HCT116 (cell line): ENCODE measurements around the gene PRR14. TPM values are rescaled to one million over a fixed set of nuclear protein-coding genes. Genes with fewer than 3 reads are reported as not detected.

Experiments used
- ATAC-seq: fragments of 200-7000 bp; cut with Tn5 transposase; 2 replicates; pipeline ENCODE4 v1.9.1; 2020; ENCODE audit warnings: mild to moderate bottlenecking, moderate library complexity
- BruUV-seq: library from RNA; stranded (reverse); fragments of 400-500 nt; replicated peaks from 2 replicates; lab custom pipeline; 2021; lab: Mats Ljungman, UMichigan
- CTCF ChIA-PET: fragments of 300-600 bp; sonication (Branson Sonifier 250); formaldehyde crosslinking; loops from one replicate; lab custom pipeline; 2021; ENCODE audit warnings: antibody characterized with exemption; lab: Charles Lee
- POLR2A ChIA-PET: fragments of 300-600, 350-600 bp; sonication (Branson Sonifier 250); formaldehyde crosslinking; loops from one replicate; lab custom pipeline; 2021; ENCODE audit warnings: antibody characterized with exemption; lab: Charles Lee
- RAD21 ChIA-PET, 2 experiments: fragments of 300-600 bp; sonication (Branson Sonifier 250); formaldehyde crosslinking; loops; one replicate each; lab custom pipeline; 2023; ENCODE audit warnings: low total read pairs in 2 of 2; ENCODE audit not compliant: uncharacterized antibody in 2 of 2, unreplicated experiment in 2 of 2, low non-redundant PET in 1 of 2; lab: Charles Lee
- DNase-seq: peaks from one replicate; pipeline ENCODE4 v3.0.0-alpha.2; 2010; ENCODE audit warnings: low read depth, low spot score
- H2AFZ ChIP-seq: fragments of 200-600 bp; shearing (Covaris generic), sonication (generic); 2 replicates; pipeline ENCODE4 v1.6.1; 2017; ENCODE audit warnings: low read depth, mixed run types, mixed read lengths, antibody characterized with exemption, low read length; ENCODE audit not compliant: poor library complexity, severe bottlenecking
- H3K27ac ChIP-seq: 2 replicates; pipeline ENCODE4 v1.5.1; 2012; ENCODE audit warnings: low read depth, low read length
- H3K27me3 ChIP-seq: fragments of 200-600 bp; sonication (generic); 2 replicates; pipeline ENCODE4 v1.6.1; 2016; ENCODE audit warnings: mixed run types, low read length, mixed read lengths; ENCODE audit not compliant: insufficient read depth
- H3K36me3 ChIP-seq, 2 experiments: fragments of 200-500 bp in 1 of 2; fragments of 200-600 bp in 1 of 2; sonication (Bioruptor generic) in 1 of 2; sonication (generic) in 1 of 2; 2 replicates each; pipeline versions ENCODE4 v1.5.1 to v1.6.1; 2014 to 2016; ENCODE audit warnings: low read length in 2 of 2, inconsistent platforms in 1 of 2, mixed read lengths in 1 of 2, mixed run types in 1 of 2; ENCODE audit not compliant: insufficient read depth in 2 of 2, control insufficient read depth in 1 of 2
- H3K4me1 ChIP-seq, 2 experiments: fragments of 200-600 bp in 1 of 2; sonication (generic) in 1 of 2; 2 replicates each; pipeline versions ENCODE4 v1.5.1 to v1.6.1; 2012 to 2017; ENCODE audit warnings: low read length in 2 of 2, inconsistent platforms in 1 of 2, mild to moderate bottlenecking in 1 of 2, mixed read lengths in 1 of 2, mixed run types in 1 of 2, moderate library complexity in 1 of 2; ENCODE audit not compliant: insufficient read depth in 2 of 2, control insufficient read depth in 1 of 2
- H3K4me2 ChIP-seq: fragments of 200-600 bp; sonication (generic); 2 replicates; pipeline ENCODE4 v1.6.1; 2017; ENCODE audit warnings: mixed run types, low read length, mixed read lengths
- H3K4me3 ChIP-seq, 2 experiments: fragments of 200-600 bp in 1 of 2; sonication (generic) in 1 of 2; replicated peaks in 1 of 2; 2 replicates each; pipeline ENCODE4 v1.5.1; 2011 to 2016; ENCODE audit warnings: low read length in 2 of 2, control low read depth in 1 of 2, low read depth in 1 of 2, mild to moderate bottlenecking in 1 of 2, mixed read lengths in 1 of 2, mixed run types in 1 of 2
- H3K79me2 ChIP-seq: fragments of 200-600 bp; sonication (generic); 2 replicates; pipeline ENCODE4 v1.6.1; 2017; ENCODE audit warnings: mild to moderate bottlenecking, mixed run types, low read length, moderate library complexity, mixed read lengths; ENCODE audit not compliant: insufficient read depth
- H3K9ac ChIP-seq: fragments of 200-600 bp; sonication (generic); 2 replicates; pipeline ENCODE4 v1.6.1; 2016; ENCODE audit warnings: low read length, mixed read lengths
- H3K9me2 ChIP-seq: fragments of 200-600 bp; sonication (generic), shearing (Covaris generic); 2 replicates; pipeline ENCODE4 v1.6.1; 2017; ENCODE audit warnings: mixed run types, mild to moderate bottlenecking, moderate library complexity; ENCODE audit not compliant: insufficient read depth
- H3K9me3 ChIP-seq, 2 experiments: fragments of 200-500 bp in 1 of 2; fragments of 200-600 bp in 1 of 2; sonication (Bioruptor generic) in 1 of 2; sonication (generic) in 1 of 2; 2 replicates each; pipeline ENCODE4 v1.6.1; 2014 to 2017; ENCODE audit warnings: low read length in 2 of 2, mixed read lengths in 2 of 2, inconsistent platforms in 1 of 2, low read depth in 1 of 2, mild to moderate bottlenecking in 1 of 2, mixed run types in 1 of 2, moderate library complexity in 1 of 2; ENCODE audit not compliant: control insufficient read depth in 1 of 2, insufficient read depth in 1 of 2
- H4K20me1 ChIP-seq: fragments of 200-600 bp; sonication (generic), shearing (Covaris generic); 2 replicates; pipeline ENCODE4 v1.6.1; 2017; ENCODE audit warnings: mixed run types, mild to moderate bottlenecking, moderate library complexity; ENCODE audit not compliant: insufficient read depth
- CBX3 ChIP-seq: IDR thresholded peaks from 2 replicates; pipeline ENCODE4 v1.6.1; 2012; ENCODE audit warnings: low read depth
- ELF1 ChIP-seq: IDR thresholded peaks from 2 replicates; pipeline ENCODE4 v1.6.1; 2012; ENCODE audit warnings: low read depth, borderline replicate concordance
- EZH2 ChIP-seq: fragments of 200-600 bp; sonication (generic); IDR thresholded peaks from 2 replicates; pipeline ENCODE4 v1.6.1; 2017; ENCODE audit warnings: antibody characterized with exemption, mixed run types
- FOSL1 ChIP-seq: IDR thresholded peaks from 2 replicates; pipeline ENCODE4 v1.6.1; 2012; ENCODE audit warnings: low read depth
- SP1 ChIP-seq: IDR thresholded peaks from 2 replicates; pipeline ENCODE4 v1.6.1; 2012; ENCODE audit warnings: low read depth
- SRF ChIP-seq: IDR thresholded peaks from 2 replicates; pipeline ENCODE4 v1.6.1; 2012; ENCODE audit warnings: low read depth
- YY1 ChIP-seq: IDR thresholded peaks from 2 replicates; pipeline ENCODE4 v1.6.1; 2011; ENCODE audit warnings: low read length, low read depth, moderate library complexity, mild to moderate bottlenecking; ENCODE audit not compliant: insufficient replicate concordance; ENCODE audit errors: extremely low read depth
- ZFX ChIP-seq: fragments of 450-650 bp; IDR thresholded peaks from 2 replicates; pipeline ENCODE4 v1.6.1; 2017
- intact Hi-C: fragments of 100-400 bp; cut with micrococcal nuclease; formaldehyde crosslinking; loops from 2 replicates; pipeline ENCODE4 v1.10.0; 2022
- total RNA-seq: library from RNA; stranded (reverse); gene quantifications from one replicate; pipeline ENCODE4 v1.2.1, GENCODE V29; 2021; ENCODE audit not compliant: unreplicated experiment
- TF ChIP-seq, protein P1 (sequence below): IDR thresholded peaks from 2 replicates; pipeline ENCODE4 v1.6.1; 2011; ENCODE audit warnings: mild to moderate bottlenecking, low read length, moderate library complexity; ENCODE audit not compliant: insufficient replicate concordance; ENCODE audit errors: extremely low read depth
- TF ChIP-seq, protein P2 (sequence below): IDR thresholded peaks from 2 replicates; pipeline ENCODE4 v1.6.1; 2012
- TF ChIP-seq, protein P3 (sequence below): IDR thresholded peaks from 2 replicates; pipeline ENCODE4 v1.6.1; 2012; ENCODE audit warnings: low read depth

PRR14 gene
- total RNA-seq, 1 experiment from 2014 or later: 56.2 TPM

DNA sequence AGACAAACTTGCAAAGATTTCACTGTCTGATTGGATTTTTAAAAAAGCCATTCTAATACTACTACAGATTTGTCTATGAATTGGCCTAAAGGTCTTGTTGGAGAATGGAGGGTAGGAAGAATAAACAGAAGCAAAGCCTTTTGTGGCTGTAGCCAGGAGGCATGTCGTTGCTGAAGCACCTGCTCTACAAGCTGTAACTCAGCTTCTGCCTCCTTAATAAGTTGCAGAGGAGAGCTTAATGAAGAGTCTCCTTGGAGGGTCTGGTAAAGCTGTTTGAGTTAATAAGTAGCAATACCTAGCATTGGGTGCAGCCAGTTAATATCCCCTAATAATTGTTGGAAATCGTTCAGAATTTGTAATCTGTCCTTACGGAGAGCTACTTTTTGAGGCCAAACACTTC is 30.6 kb upstream of the PRR14 start:
- Histone ChIP-seq H3K4me1 (peaks cover 0 to 2% of the 10 kb centered on the region in 2 experiments; a peak in 1 of 4 replicates), H3K9me2 (no peaks in the 10 kb centered on the region), H2AFZ (no peak overlapping the region), H3K9me3 (peaks cover 0 to 9% of the 10 kb centered on the region in 2 experiments; a peak in 2 of 4 replicates), H3K4me2 (no peak overlapping the region), H3K27me3 (no peaks in the 10 kb centered on the region), H3K36me3 (no peaks in the 10 kb centered on the region), H3K9ac (no peak overlapping the region), H3K27ac (no peak overlapping the region), H3K79me2 (no peaks in the 10 kb centered on the region), H3K4me3 (no peak overlapping the region), H4K20me1 (no peaks in the 10 kb centered on the region)
- BruUV-seq: no TSS peak
- RAD21 ChIA-PET: no interaction called here
- TF ChIP-seq ZFX (no peak), CBX3 (no peak), YY1 (no peak), FOSL1 (no peak), SP1 (no peak), SRF (no peak), EZH2 (no peak), ELF1 (no peak)
- TF ChIP-seq, protein P1, sequence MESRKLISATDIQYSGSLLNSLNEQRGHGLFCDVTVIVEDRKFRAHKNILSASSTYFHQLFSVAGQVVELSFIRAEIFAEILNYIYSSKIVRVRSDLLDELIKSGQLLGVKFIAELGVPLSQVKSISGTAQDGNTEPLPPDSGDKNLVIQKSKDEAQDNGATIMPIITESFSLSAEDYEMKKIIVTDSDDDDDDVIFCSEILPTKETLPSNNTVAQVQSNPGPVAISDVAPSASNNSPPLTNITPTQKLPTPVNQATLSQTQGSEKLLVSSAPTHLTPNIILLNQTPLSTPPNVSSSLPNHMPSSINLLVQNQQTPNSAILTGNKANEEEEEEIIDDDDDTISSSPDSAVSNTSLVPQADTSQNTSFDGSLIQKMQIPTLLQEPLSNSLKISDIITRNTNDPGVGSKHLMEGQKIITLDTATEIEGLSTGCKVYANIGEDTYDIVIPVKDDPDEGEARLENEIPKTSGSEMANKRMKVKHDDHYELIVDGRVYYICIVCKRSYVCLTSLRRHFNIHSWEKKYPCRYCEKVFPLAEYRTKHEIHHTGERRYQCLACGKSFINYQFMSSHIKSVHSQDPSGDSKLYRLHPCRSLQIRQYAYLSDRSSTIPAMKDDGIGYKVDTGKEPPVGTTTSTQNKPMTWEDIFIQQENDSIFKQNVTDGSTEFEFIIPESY: no peak
- TF ChIP-seq, protein P2, sequence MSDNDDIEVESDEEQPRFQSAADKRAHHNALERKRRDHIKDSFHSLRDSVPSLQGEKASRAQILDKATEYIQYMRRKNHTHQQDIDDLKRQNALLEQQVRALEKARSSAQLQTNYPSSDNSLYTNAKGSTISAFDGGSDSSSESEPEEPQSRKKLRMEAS: no peak
- TF ChIP-seq, protein P3, sequence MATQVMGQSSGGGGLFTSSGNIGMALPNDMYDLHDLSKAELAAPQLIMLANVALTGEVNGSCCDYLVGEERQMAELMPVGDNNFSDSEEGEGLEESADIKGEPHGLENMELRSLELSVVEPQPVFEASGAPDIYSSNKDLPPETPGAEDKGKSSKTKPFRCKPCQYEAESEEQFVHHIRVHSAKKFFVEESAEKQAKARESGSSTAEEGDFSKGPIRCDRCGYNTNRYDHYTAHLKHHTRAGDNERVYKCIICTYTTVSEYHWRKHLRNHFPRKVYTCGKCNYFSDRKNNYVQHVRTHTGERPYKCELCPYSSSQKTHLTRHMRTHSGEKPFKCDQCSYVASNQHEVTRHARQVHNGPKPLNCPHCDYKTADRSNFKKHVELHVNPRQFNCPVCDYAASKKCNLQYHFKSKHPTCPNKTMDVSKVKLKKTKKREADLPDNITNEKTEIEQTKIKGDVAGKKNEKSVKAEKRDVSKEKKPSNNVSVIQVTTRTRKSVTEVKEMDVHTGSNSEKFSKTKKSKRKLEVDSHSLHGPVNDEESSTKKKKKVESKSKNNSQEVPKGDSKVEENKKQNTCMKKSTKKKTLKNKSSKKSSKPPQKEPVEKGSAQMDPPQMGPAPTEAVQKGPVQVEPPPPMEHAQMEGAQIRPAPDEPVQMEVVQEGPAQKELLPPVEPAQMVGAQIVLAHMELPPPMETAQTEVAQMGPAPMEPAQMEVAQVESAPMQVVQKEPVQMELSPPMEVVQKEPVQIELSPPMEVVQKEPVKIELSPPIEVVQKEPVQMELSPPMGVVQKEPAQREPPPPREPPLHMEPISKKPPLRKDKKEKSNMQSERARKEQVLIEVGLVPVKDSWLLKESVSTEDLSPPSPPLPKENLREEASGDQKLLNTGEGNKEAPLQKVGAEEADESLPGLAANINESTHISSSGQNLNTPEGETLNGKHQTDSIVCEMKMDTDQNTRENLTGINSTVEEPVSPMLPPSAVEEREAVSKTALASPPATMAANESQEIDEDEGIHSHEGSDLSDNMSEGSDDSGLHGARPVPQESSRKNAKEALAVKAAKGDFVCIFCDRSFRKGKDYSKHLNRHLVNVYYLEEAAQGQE: no peak
- ATAC-seq (no peak), DNase-seq (no peak)
- POLR2A ChIA-PET: interaction anchor here (0.6 kb wide), 1 partner anchor 16 kb away, joined by 6 read pairs; no protein-coding TSS in a partner anchor
- CTCF ChIA-PET: interaction anchor here (1.2 kb wide), 1 partner anchor 211 kb away, joined by 3 read pairs; no protein-coding TSS in a partner anchor
- intact Hi-C loops: no loop called here
